ENCODE results near the gene OBSCN. TPM values are rescaled to one million over a fixed set of nuclear protein-coding genes. Genes with fewer than 3 reads are reported as not detected.

Gene OBSCN
- total RNA-seq, 1 donor = 13.0 TPM

GRCh38 chr1:228178737-228179684, 28.8 kb upstream of the OBSCN start:
- TF ChIP-seq CTCF (IDR thresholded peaks at IDR 0.05; ENCODE audit: insufficient read depth, low read depth, low read length) = no peak
- no peak overlapping the region for H3K4me3 ChIP-seq (ENCODE audit: low read depth, low read length)
- DNase-seq (ENCODE audit: low read depth) = peak; percentile 74

GRCh38 chr1:228180271-228180958, 27.4 kb upstream of the OBSCN start:
- H3K4me3 ChIP-seq (ENCODE audit: low read depth, low read length) = no peak overlapping the region
- DNase-seq (ENCODE audit: low read depth) = peak; percentile 10
- peak; percentile 47 for TF ChIP-seq CTCF (IDR thresholded peaks at IDR 0.05; ENCODE audit: insufficient read depth, low read depth, low read length)

- DNase-seq (ENCODE audit: low read depth) = no peak
- no peak for TF ChIP-seq CTCF (IDR thresholded peaks at IDR 0.05; ENCODE audit: insufficient read depth, low read depth, low read length)
- H3K4me3 ChIP-seq (ENCODE audit: low read depth, low read length) = no peak overlapping the region
Measured at GRCh38 chr1:228180959-228181644, 26.7 kb upstream of the OBSCN start.

- TF ChIP-seq CTCF (IDR thresholded peaks at IDR 0.05; ENCODE audit: insufficient read depth, low read depth, low read length) = no peak
- H3K4me3 ChIP-seq (ENCODE audit: low read depth, low read length) = no peak overlapping the region
- no peak for DNase-seq (ENCODE audit: low read depth)
Measured at GRCh38 chr1:228181645-228182034, 26.2 kb upstream of the OBSCN start.

- no peak for TF ChIP-seq CTCF (IDR thresholded peaks at IDR 0.05; ENCODE audit: insufficient read depth, low read depth, low read length)
- H3K4me3 ChIP-seq (ENCODE audit: low read depth, low read length) = no peak overlapping the region
- DNase-seq (ENCODE audit: low read depth) = no peak
Measured at GRCh38 chr1:228182296-228183030, 25.4 kb upstream of the OBSCN start.

- no peak for DNase-seq (ENCODE audit: low read depth)
- TF ChIP-seq CTCF (IDR thresholded peaks at IDR 0.05; ENCODE audit: insufficient read depth, low read depth, low read length) = no peak
- H3K4me3 ChIP-seq (ENCODE audit: low read depth, low read length) = no peak overlapping the region
Measured at GRCh38 chr1:228184152-228184551, 23.7 kb upstream of the OBSCN start.
